Keratinocyte (primary cell): ENCODE measurements around the gene CDA.

Experiments
- EZH2 ChIP-seq: IDR thresholded peaks from one replicate; pipeline ENCODE4 v1.6.1; 2012; ENCODE audit warnings: inconsistent platforms, mild to moderate bottlenecking, low read length, moderate library complexity
- TF ChIP-seq, protein P1 (sequence below), 3 experiments: IDR thresholded peaks in 1 of 3; conservative IDR thresholded peaks in 1 of 3; optimal IDR thresholded peaks in 1 of 3; 2 replicates in 2 of 3; 3 replicates in 1 of 3; pipeline versions ENCODE3 to v1.5.1; 2011; ENCODE audit warnings: low read length in 3 of 3, mild to moderate bottlenecking in 3 of 3, moderate library complexity in 2 of 3, control low read depth in 1 of 3, inconsistent platforms in 1 of 3; ENCODE audit not compliant: insufficient read depth in 2 of 3; ENCODE audit errors: extremely low read depth in 1 of 3

DNA sequence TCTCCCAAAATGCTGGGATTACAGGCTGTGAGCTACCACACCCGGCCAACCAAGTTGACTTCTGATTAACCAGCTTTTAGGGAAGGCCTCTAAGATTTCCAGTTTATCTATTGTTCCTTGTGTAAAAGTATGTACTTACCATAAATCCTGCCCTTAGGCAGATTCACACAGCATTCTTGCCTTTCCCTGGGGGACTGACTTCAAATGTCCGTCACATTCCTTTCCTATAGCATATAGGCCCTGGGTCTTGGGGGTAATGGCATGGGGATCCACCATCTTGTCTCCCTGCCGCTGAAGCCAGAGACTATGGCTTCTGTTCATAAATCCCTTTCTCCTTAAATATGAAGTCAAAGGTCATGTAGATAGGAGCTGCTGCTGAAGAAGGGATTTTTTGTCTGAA is 43.5 kb downstream of the CDA start:
- TF ChIP-seq, protein P1, sequence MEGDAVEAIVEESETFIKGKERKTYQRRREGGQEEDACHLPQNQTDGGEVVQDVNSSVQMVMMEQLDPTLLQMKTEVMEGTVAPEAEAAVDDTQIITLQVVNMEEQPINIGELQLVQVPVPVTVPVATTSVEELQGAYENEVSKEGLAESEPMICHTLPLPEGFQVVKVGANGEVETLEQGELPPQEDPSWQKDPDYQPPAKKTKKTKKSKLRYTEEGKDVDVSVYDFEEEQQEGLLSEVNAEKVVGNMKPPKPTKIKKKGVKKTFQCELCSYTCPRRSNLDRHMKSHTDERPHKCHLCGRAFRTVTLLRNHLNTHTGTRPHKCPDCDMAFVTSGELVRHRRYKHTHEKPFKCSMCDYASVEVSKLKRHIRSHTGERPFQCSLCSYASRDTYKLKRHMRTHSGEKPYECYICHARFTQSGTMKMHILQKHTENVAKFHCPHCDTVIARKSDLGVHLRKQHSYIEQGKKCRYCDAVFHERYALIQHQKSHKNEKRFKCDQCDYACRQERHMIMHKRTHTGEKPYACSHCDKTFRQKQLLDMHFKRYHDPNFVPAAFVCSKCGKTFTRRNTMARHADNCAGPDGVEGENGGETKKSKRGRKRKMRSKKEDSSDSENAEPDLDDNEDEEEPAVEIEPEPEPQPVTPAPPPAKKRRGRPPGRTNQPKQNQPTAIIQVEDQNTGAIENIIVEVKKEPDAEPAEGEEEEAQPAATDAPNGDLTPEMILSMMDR (optimal IDR thresholded peaks at IDR 0.05 in 1 of 3, IDR thresholded peaks at IDR 0.05 in 1 of 3, conservative IDR thresholded peaks at IDR 0.05 in 1 of 3; ENCODE audit: extremely low read depth in 1 of 3, insufficient read depth in 2 of 3, low read length in 3 of 3), result no peak
- no peak for TF ChIP-seq EZH2
